Activated naive CD4-positive, alpha-beta T cell treated with anti-CD3 and anti-CD28 coated beads, Interleukin-2, amount 50 U/mL, for 72 hours (primary cell): ENCODE measurements around the gene ARL14EPL. TPM values are rescaled to one million over a fixed set of nuclear protein-coding genes. Genes with fewer than 3 reads are reported as not detected.

Experiments
- ATAC-seq, 2 donors: fragments of 150-1000 bp; cut with Tn5 transposase; 2 replicates each; pipeline ENCODE4 v1.10.0; 2021; ENCODE audit warnings: mild to moderate bottlenecking in 2 of 2, moderate library complexity in 2 of 2
- DNase-seq, 2 donors: peaks; one replicate each; pipeline ENCODE4 v3.0.0; 2021 to 2022; ENCODE audit warnings: low spot score in 2 of 2
- H3K27ac Mint-ChIP-seq, 2 donors: one replicate each; pipeline ENCODE4 v1.8.0; 2022; ENCODE audit warnings: mild to moderate bottlenecking in 2 of 2, mixed read lengths in 2 of 2
- H3K36me3 Mint-ChIP-seq, 2 donors: one replicate each; pipeline ENCODE4 v1.8.0; 2022; ENCODE audit warnings: mixed read lengths in 2 of 2
- H3K9me3 Mint-ChIP-seq, 2 donors: one replicate each; pipeline ENCODE4 v1.8.0; 2022; ENCODE audit warnings: mixed read lengths in 2 of 2
- total RNA-seq, 2 donors: library from RNA; stranded (reverse); gene quantifications; one replicate each; pipeline ENCODE4 v1.2.3, GENCODE V29; 2022

Gene ARL14EPL
- total RNA-seq, 2 donors from 2014 or later, result not detected

DNA sequence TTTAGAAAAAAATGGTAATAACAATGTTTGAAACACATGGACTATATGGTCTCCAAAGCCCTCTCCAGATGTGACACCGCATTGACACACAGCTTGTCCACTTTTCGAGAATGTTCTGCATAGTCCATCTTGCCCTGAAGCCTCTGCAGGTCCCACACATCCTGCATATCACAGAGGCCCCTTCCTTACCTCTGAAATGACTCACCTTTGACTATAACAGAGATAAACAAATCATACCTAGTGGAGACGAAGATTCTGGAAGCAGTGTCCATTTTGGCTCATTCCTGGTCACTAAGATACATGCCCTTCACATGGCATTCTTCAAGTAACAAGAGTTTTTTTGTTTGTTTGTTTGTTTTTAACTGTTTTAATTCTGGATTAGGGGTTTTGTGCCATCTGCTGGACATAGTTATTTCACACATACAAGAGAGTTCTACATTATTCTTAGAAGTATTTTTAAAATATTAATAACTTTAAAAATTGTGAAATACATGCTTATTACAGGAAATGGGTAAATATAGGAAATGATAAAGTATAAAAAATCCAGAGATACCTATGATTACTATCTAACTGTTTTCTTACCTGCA, 5.1 kb downstream of the ARL14EPL start:
- no peak for DNase-seq
- no peak for ATAC-seq
- no peaks in the 10 kb centered on the region for H3K9me3 Mint-ChIP-seq
- no peaks in the 10 kb centered on the region for H3K36me3 Mint-ChIP-seq
- no peak overlapping the region for H3K27ac Mint-ChIP-seq

DNA sequence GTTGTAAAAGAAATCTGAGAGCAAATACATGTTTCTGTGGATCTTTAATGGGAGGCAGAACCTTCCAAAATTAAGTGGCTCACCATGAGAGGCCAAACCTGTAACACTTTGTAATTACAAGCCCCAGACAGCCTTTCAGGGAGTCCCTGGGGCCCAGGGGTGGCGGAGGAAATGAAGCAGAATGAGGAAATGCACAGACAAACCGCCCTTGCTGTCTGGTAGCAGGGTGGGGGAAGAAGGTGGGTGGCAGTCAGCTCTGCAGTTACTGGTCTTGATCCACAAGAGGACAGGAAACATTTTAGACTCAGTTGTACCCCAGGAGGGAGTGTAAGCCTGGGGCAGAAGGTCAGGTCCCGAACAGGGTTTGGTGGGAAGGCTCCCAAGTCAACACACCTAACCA, 6.5 kb downstream of the ARL14EPL start:
- ATAC-seq (no peak), DNase-seq (no peak)
- H3K9me3 Mint-ChIP-seq, result no peaks in the 10 kb centered on the region
- no peak overlapping the region for H3K27ac Mint-ChIP-seq
- no peaks in the 10 kb centered on the region for H3K36me3 Mint-ChIP-seq

- ATAC-seq, result no peak
- H3K36me3 Mint-ChIP-seq, result no peaks in the 10 kb centered on the region
- no peak for DNase-seq
- no peak overlapping the region for H3K27ac Mint-ChIP-seq
- H3K9me3 Mint-ChIP-seq, result no peaks in the 10 kb centered on the region
These were observed 10.1 kb downstream of the ARL14EPL start for GRCh38 chr5:116042375-116042774.

- DNase-seq (no peak), ATAC-seq (no peak)
- H3K36me3 Mint-ChIP-seq, result no peaks in the 10 kb centered on the region
- H3K27ac Mint-ChIP-seq, result no peak overlapping the region
- H3K9me3 Mint-ChIP-seq, result no peaks in the 10 kb centered on the region
These were observed 11.8 kb downstream of the ARL14EPL start for GRCh38 chr5:116044073-116044472.

DNA sequence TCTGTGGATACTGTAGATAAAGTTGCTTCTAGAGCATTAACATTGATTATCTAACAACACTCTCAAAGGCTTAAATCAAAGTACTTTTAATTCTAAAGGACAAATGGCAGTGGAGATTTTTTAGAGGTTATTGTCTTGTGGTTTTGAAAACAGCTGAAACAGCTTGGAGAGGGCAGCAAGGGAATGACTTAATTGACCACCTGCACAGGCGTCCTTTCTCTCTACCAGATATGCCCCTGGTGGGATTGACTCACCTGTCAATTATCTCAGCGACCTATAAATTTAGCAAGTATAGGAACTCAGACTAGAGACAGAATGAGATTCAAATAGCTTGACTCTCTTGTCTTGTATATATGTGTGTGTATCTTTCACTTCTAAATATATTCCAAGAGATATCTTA, 13.5 kb downstream of the ARL14EPL start:
- H3K9me3 Mint-ChIP-seq, result no peaks in the 10 kb centered on the region
- DNase-seq (no peak), ATAC-seq (no peak)
- H3K27ac Mint-ChIP-seq, result no peak overlapping the region
- H3K36me3 Mint-ChIP-seq, result no peaks in the 10 kb centered on the region

GRCh38 chr5:116046261-116046660, 14.0 kb downstream of the ARL14EPL start:
- ATAC-seq (no peak), DNase-seq (no peak)
- Mint-ChIP-seq H3K36me3 (no peaks in the 10 kb centered on the region), H3K27ac (no peak overlapping the region), H3K9me3 (no peaks in the 10 kb centered on the region)

- H3K27ac Mint-ChIP-seq, result no peak overlapping the region
- no peak for ATAC-seq
- H3K36me3 Mint-ChIP-seq, result no peaks in the 10 kb centered on the region
- no peak for DNase-seq
- H3K9me3 Mint-ChIP-seq, result no peaks in the 10 kb centered on the region
These were observed 14.6 kb downstream of the ARL14EPL start for GRCh38 chr5:116046823-116047222.

DNA sequence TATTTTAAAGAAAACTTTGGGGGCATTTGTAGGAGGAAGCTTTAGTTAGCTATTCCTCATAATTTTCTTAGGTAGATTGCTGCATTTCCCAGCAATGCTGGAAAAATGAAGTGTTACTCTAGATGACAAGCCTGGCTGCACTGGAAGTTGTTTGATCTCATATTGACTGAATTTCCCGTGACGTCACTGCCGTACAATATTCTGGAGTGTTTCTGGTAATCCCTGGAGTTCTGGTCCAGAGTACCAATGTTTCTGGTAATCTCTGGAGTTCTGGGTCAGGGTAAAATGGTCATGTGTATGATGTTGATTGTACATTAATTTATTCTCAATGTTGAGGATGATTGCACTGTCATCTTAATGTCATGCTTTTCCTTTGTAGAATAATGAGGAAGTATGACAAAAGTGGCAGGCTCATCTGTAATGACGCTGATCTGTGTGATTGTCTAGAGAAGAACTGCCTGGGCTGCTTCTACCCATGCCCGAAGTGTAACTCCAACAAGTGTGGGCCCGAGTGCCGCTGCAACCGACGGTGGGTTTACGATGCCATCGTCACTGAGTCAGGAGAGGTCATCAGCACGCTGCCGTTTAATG, 26.2 kb downstream of the ARL14EPL start:
- DNase-seq (no peak), ATAC-seq (no peak)
- no peak overlapping the region for H3K27ac Mint-ChIP-seq
- H3K9me3 Mint-ChIP-seq, result no peaks in the 10 kb centered on the region
- H3K36me3 Mint-ChIP-seq, result no peaks in the 10 kb centered on the region

DNA sequence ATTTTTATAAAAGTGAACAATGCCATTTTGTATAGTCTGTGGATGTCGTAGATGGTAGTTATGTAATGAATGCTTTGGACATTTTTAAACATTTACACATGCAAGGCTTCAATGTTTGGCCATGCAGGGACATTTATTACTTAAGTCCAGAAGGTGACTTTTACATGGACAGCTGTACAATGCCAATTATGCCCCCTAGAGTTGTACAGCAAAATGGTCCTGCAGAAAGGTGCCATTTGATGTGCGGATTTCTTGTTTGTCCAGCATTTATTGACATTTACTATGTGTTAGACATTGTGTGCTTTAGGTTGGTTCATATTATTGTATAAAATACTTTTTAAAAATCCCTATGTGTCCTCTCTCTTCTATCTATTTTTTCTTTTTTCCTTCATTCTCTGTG, 30.1 kb downstream of the ARL14EPL start:
- Mint-ChIP-seq H3K27ac (no peak overlapping the region), H3K9me3 (no peaks in the 10 kb centered on the region), H3K36me3 (no peaks in the 10 kb centered on the region)
- no peak for DNase-seq
- ATAC-seq, result no peak

DNA sequence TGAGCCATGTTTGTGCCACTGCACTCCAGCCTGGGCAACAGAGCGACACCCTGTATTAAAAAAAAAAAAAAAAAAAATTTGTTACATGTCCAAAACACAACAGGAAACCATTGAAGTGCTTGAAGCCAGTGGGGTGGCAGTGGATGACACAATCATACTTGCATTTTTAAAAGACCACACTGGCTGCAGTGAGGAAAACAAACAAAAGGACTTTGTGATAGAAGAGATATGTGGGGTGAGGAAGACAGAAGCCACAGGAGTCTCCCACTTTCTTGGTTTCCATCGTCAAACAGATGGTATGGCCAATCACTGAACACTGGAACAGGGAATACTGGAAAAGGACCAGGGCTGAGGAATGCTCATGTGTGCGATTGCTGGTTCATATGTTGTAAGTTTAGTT, 31.7 kb downstream of the ARL14EPL start:
- no peak for DNase-seq
- no peak for ATAC-seq
- no peaks in the 10 kb centered on the region for H3K9me3 Mint-ChIP-seq

GRCh38 chr5:116068028-116068632, 35.9 kb downstream of the ARL14EPL start:
- H3K36me3 Mint-ChIP-seq, result no peaks in the 10 kb centered on the region
- H3K27ac Mint-ChIP-seq, result no peak overlapping the region
- peak; percentile 36 to 37 for ATAC-seq
- no peaks in the 10 kb centered on the region for H3K9me3 Mint-ChIP-seq
- DNase-seq, result peak in 1 of 2 donors; percentile 12

More for the DNA sequence above, 31.7 kb downstream of the ARL14EPL start:
- Mint-ChIP-seq H3K36me3 (no peaks in the 10 kb centered on the region), H3K27ac (no peak overlapping the region)

GRCh38 chr5:116071211-116071610, 38.9 kb downstream of the ARL14EPL start:
- peaks cover 2 to 8% of the 10 kb centered on the region in 2 donors for H3K36me3 Mint-ChIP-seq
- DNase-seq (no peak), ATAC-seq (no peak)
- no peak overlapping the region for H3K27ac Mint-ChIP-seq
- H3K9me3 Mint-ChIP-seq, result peaks cover 0 to 6% of the 10 kb centered on the region in 2 donors

GRCh38 chr5:116075191-116075831, 43.0 kb downstream of the ARL14EPL start:
- ATAC-seq, result peak; percentile 8 to 27
- Mint-ChIP-seq H3K27ac (peak overlapping the region in 1 of 2 donors; percentile 82), H3K36me3 (peaks cover 5 to 8% of the 10 kb centered on the region in 2 donors), H3K9me3 (peaks cover 0 to 8% of the 10 kb centered on the region in 2 donors)
- DNase-seq, result no peak

DNA sequence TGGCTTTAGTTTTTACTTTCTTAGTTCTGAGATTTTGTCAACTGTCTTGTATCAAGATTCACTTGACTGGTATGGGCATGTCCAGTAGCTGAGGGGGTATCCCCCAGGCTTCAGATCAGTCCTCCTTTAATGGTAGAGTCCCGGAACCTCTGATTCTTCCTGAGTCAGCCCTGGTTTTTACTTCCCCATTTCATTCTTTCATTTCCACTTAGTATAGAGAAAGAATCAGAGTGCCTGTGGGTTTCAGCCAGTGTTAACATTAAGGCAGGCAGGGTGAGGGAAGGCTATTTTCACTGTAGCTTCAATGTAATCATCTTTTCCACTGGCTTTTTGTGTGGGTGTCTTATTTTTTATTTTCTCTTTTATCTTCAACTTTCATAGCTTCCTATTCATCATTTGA, 44.2 kb downstream of the ARL14EPL start:
- Mint-ChIP-seq H3K36me3 (peaks cover 8 to 14% of the 10 kb centered on the region in 2 donors), H3K9me3 (peaks cover 0 to 8% of the 10 kb centered on the region in 2 donors), H3K27ac (peak overlapping the region; percentile 1 to 82)
- no peak for DNase-seq
- ATAC-seq, result peak; percentile 90 to 97

DNA sequence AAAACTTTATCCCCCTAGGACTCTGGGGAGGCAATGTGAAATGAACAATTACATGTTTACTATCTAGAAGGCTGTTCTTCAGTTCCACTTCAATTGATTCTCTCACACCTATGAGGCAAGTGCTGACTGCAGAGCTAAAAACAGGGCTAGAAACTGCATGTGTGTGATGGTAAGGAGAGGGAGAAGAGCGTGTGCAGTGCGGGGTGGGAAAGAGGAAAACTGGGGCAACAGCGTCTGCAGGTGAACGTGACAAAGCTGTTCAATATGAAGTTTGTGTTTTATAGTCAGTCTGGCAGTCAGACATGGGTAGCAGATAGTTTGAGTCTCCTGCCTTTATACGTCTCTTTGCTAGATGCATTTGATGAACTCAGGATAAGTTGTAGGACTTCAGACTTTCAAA, 45.9 kb downstream of the ARL14EPL start:
- no peak overlapping the region for H3K27ac Mint-ChIP-seq
- ATAC-seq (no peak), DNase-seq (no peak)
- H3K36me3 Mint-ChIP-seq, result peaks cover 13 to 14% of the 10 kb centered on the region in 2 donors
- peaks cover 0 to 8% of the 10 kb centered on the region in 2 donors for H3K9me3 Mint-ChIP-seq

DNA sequence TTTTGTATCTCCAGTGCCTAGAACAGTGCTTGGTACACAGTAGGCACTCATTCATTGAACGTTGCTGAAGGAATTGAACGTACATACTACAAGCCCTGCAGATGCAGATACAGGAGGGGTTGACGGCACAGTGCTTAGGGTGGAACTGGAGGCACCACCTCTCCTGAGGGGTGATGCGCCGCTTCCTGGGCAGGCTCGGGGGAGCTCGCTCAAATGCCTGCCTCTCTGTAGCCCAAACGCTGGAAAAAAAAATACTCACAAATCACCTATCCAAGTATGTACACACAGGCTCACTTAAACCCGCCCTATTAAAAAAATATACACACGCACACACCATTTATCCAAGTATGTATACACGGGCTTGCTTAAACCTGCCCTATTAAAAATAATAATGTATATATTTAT, 52.0 kb downstream of the ARL14EPL start:
- H3K27ac Mint-ChIP-seq, result peak overlapping the region; percentile 86 to 88
- ATAC-seq (peak; percentile 27 to 47), DNase-seq (peak in 1 of 2 donors; percentile 22)
- H3K36me3 Mint-ChIP-seq, result peaks cover 5 to 23% of the 10 kb centered on the region in 2 donors
- no peaks in the 10 kb centered on the region for H3K9me3 Mint-ChIP-seq
